Breast epithelium (tissue), 4 donors: ENCODE measurements around the gene TTI1. TPM values are rescaled to one million over a fixed set of nuclear protein-coding genes. Genes with fewer than 3 reads are reported as not detected.
A peak's percentile ranks its signal among the peaks of the same experiment; 100 is the strongest.

ENCODE experiments used
- DNase-seq, 2 donors: peaks; one replicate each; pipeline ENCODE4 v3.0.0-alpha.2; 2019; ENCODE audit warnings: low spot score in 2 of 2
- H3K27ac ChIP-seq, 2 donors: fragments of 200-600 bp; sonication (generic) in 1 of 2; one replicate each; pipeline ENCODE4 v1.5.1; 2016 to 2019; ENCODE audit warnings: mild to moderate bottlenecking in 1 of 2
- H3K27me3 ChIP-seq, 2 donors: fragments of 200-600 bp; sonication (generic) in 1 of 2; one replicate each; pipeline versions ENCODE4 v1.5.1 to v1.6.0; 2017 to 2019; ENCODE audit warnings: control low read depth in 1 of 2, mild to moderate bottlenecking in 1 of 2
- H3K36me3 ChIP-seq: fragments of 200-600 bp; one replicate; pipeline ENCODE4 v1.5.1; 2019
- H3K4me1 ChIP-seq, 2 donors: fragments of 200-600 bp; sonication (generic); one replicate each; pipeline ENCODE4 v1.5.1; 2016 to 2019; ENCODE audit warnings: control low read depth in 1 of 2
- H3K4me3 ChIP-seq, 3 donors: fragments of 200-600 bp; sonication (generic); 1 replicate in 2 of 3; 2 replicates in 1 of 3; pipeline ENCODE4 v1.5.1; 2016 to 2019; ENCODE audit warnings: mild to moderate bottlenecking in 3 of 3, moderate library complexity in 2 of 3
- H3K9me3 ChIP-seq, 2 donors: fragments of 200-600 bp; sonication (generic) in 1 of 2; one replicate each; pipeline ENCODE4 v1.5.1; 2016 to 2019; ENCODE audit warnings: control low read depth in 1 of 2
- CTCF ChIP-seq, 3 donors: fragments of 450-650 bp; IDR thresholded peaks; one replicate each; pipeline ENCODE4 v1.5.1; 2016 to 2017; ENCODE audit warnings: antibody characterized with exemption in 3 of 3, mild to moderate bottlenecking in 3 of 3, moderate library complexity in 3 of 3
- POLR2A ChIP-seq: fragments of 450-650 bp; IDR thresholded peaks from one replicate; pipeline ENCODE4 v1.6.1; 2016; ENCODE audit warnings: antibody characterized with exemption, mild to moderate bottlenecking, moderate library complexity
- POLR2AphosphoS5 ChIP-seq, 3 donors: sonication (generic); formaldehyde crosslinking; IDR thresholded peaks; one replicate each; pipeline ENCODE4 v1.6.1; 2017; ENCODE audit warnings: antibody characterized with exemption in 3 of 3
- intact Hi-C: fragments of 100-400 bp; cut with DNase I; formaldehyde crosslinking; loops from one replicate; pipeline ENCODE4 v1.15.1; 2023; ENCODE audit warnings: low total_unique reads
- total RNA-seq, 3 donors: library from RNA; depleted of rRNA; stranded (reverse); fragments of >200 nt; gene quantifications; one replicate each; pipeline ENCODE4 v1.1.0, GENCODE V29; 2016

TTI1 gene
- total RNA-seq, 3 donors from 2014 or later: 10.2 to 20.2 (median 16.7) TPM

DNA sequence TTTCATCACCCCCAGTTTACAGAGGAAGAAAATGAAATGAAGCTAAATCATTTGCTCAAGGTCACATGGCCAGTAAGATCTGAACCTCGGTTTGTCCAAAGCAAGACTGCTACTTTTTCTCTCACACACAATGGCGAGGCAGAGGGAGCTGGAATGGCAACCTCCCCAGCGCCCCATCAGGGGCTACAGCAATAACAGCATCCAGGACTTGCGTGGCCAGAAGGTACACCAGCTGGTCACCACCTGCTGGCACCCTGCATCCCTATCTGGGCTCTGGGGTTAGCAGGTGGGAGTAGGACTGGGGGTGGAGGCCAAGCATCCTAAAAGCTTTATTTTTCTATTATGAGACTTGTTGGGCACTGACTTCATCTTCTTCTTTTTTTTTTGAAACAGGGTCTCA, 41.3 kb downstream of the TTI1 start:
- intact Hi-C loops: no loop called here
- peaks cover 7% of the 10 kb centered on the region for H3K36me3 ChIP-seq
- H3K4me1 ChIP-seq: peaks cover 0 to 5% of the 10 kb centered on the region in 2 donors

DNA sequence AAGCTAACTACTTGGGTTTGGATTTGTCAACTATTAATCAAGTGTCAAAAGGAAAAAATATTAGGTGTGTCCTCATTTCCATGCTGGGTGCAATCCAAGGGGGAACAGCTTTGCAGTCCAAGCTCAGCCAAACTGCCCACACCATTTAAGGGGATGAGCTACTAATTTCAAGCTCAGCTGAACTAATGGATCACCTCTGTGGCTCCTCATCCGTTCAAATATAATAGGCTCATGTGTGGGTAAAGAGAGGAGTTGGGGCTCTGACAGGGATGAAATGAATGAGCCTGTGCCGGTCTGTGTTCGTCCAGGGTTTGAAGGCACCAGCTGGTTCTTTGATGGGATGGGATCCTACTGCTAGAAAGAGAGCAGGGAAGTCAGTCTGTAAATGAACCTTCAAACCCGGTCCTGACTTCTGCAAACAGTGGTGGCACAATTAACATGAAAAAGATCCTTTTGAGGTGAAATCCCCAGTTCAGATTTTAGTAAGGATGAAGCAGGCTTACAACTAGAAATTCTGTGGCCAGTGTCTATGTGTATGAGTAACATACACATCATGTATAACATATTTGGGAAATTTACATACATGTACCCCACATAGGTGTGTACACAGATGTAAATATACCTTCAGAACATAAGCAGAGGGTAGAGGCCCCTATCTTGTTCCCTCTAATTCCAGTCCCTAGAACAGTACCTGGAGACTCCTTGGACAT, 41.9 kb downstream of the TTI1 start:
- Histone ChIP-seq H3K4me3 (no peak overlapping the region), H3K36me3 (peaks cover 7% of the 10 kb centered on the region), H3K4me1 (peaks cover 0 to 8% of the 10 kb centered on the region in 2 donors), H3K27ac (peak overlapping the region in 1 of 2 donors; percentile 19), H3K9me3 (no peaks in the 10 kb centered on the region), H3K27me3 (no peaks in the 10 kb centered on the region)
- DNase-seq: no peak
- TF ChIP-seq POLR2AphosphoS5 (IDR thresholded peaks at IDR 0.05): no peak
- no peak for TF ChIP-seq CTCF (IDR thresholded peaks at IDR 0.05)
- TF ChIP-seq POLR2A: no peak
- intact Hi-C loops: no loop called here

More for the DNA sequence above, 41.3 kb downstream of the TTI1 start:
- H3K4me3 ChIP-seq: no peak overlapping the region
- H3K27me3 ChIP-seq: no peaks in the 10 kb centered on the region
- no peak overlapping the region for H3K27ac ChIP-seq
- TF ChIP-seq POLR2A (no peak), CTCF (IDR thresholded peaks at IDR 0.05) (no peak), POLR2AphosphoS5 (IDR thresholded peaks at IDR 0.05) (no peak)
- no peaks in the 10 kb centered on the region for H3K9me3 ChIP-seq
- no peak for DNase-seq

DNA sequence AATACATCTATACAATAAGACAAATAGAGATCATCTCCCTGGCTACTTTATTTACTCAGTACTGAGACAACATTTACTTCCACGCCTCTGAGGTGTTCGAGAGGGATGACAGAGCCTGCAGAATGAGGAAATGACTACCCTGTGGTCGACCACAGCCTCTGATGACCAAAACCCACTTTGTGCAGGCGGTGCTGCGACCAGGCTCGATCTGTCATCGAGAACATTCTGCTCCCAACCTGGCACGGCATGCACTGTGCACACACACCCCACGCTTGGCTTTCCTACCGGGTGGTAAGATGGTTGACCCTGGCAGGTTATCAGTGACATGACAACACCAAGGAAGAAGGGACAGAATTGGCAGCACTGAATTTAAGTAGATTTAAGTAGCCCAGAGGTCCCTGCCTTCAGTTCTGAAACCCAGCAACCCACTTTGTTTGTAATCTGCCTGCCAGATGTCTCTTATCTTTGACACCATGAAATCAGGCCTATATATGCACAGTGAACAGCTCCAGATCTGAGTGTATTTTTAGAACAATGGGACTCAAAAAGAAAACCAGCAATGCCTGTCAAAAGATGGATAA, 42.6 kb downstream of the TTI1 start:
- Histone ChIP-seq H3K4me3 (no peak overlapping the region), H3K27ac (peak overlapping the region in 1 of 2 donors; percentile 19), H3K4me1 (peaks cover 0 to 8% of the 10 kb centered on the region in 2 donors), H3K27me3 (no peaks in the 10 kb centered on the region), H3K36me3 (peaks cover 3% of the 10 kb centered on the region), H3K9me3 (no peaks in the 10 kb centered on the region)
- TF ChIP-seq POLR2AphosphoS5 (IDR thresholded peaks at IDR 0.05): peak in 1 of 3 donors; percentile 26
- TF ChIP-seq POLR2A: no peak
- peak in 1 of 2 donors; percentile 61 for DNase-seq
- intact Hi-C loops: no loop called here

- TF ChIP-seq POLR2AphosphoS5 (IDR thresholded peaks at IDR 0.05) (no peak), POLR2A (no peak), CTCF (IDR thresholded peaks at IDR 0.05) (no peak)
- Histone ChIP-seq H3K4me3 (no peak overlapping the region), H3K36me3 (no peaks in the 10 kb centered on the region), H3K27ac (no peak overlapping the region), H3K27me3 (no peaks in the 10 kb centered on the region), H3K4me1 (peaks cover 0 to 8% of the 10 kb centered on the region in 2 donors), H3K9me3 (no peaks in the 10 kb centered on the region)
- DNase-seq: peak in 1 of 2 donors; percentile 37
- intact Hi-C loops: no loop called here
These were observed 43.5 kb downstream of the TTI1 start for GRCh38 chr20:37989601-37990295.

GRCh38 chr20:37988306-37988954, 44.8 kb downstream of the TTI1 start:
- no peak for TF ChIP-seq CTCF (IDR thresholded peaks at IDR 0.05)
- no peak for TF ChIP-seq POLR2AphosphoS5 (IDR thresholded peaks at IDR 0.05)
- TF ChIP-seq POLR2A: no peak
- Histone ChIP-seq H3K36me3 (no peaks in the 10 kb centered on the region), H3K9me3 (no peaks in the 10 kb centered on the region), H3K4me1 (peaks cover 0 to 8% of the 10 kb centered on the region in 2 donors), H3K4me3 (no peak overlapping the region), H3K27ac (no peak overlapping the region), H3K27me3 (no peaks in the 10 kb centered on the region)
- intact Hi-C loops: no loop called here
- no peak for DNase-seq
